HK-2 (cell line): ENCODE data around the gene UCP3.
A peak's percentile ranks its signal among the peaks of the same experiment; 100 is the strongest.

Source experiments
- DNase-seq: peaks from one replicate; pipeline ENCODE4 v3.0.0-alpha.2; 2018; ENCODE audit not compliant: unreplicated experiment

The UCP3 gene, protein sequence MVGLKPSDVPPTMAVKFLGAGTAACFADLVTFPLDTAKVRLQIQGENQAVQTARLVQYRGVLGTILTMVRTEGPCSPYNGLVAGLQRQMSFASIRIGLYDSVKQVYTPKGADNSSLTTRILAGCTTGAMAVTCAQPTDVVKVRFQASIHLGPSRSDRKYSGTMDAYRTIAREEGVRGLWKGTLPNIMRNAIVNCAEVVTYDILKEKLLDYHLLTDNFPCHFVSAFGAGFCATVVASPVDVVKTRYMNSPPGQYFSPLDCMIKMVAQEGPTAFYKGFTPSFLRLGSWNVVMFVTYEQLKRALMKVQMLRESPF

DNA sequence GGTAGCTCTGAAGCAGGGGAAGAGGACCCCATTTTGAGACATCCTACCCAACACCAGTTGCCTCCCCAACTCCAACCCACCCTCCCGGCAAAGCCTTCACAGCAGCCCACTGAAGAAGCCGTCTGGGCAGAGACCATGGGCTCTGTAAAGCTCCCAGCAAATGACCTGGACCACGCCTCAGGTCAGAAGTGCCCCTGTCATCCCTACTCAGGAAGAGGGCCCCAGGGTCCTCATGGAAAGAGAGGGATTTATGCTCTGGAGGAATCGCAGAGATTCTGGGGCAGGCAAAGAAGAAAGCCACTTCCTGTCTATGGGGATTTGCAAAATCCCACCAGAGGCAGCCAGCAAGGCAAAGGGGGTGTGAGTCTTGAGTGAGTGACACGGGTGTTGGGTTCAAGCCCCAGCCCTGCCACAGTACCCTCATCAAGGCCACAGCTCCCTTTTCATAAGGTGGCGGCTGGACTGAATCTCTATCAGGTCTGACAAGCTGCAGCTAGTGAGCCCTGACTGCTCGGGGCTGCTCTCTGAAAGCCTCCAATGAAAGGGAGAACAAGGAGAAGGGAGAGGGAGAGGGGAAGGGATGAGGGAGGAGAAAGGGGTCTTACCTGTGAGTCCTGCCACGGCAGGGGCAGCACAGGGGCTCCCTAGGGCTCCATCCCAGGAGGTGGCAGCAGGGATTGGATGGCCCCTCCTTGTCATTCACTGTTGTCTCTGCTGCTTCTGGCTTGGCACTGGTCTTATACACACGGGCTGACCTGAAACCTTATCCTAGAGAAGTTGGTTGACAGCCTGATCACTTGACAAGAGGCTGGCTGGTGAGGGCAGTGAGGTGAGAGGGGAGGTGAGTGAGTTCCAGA is at the start of gene UCP3:
TSS of gene UCP3 (minus strand) at position 713 of the 857 bp plus-strand sequence. CDS start 2,043 bp downstream, outside the sequence.
- DNase-seq: no peak

DNA sequence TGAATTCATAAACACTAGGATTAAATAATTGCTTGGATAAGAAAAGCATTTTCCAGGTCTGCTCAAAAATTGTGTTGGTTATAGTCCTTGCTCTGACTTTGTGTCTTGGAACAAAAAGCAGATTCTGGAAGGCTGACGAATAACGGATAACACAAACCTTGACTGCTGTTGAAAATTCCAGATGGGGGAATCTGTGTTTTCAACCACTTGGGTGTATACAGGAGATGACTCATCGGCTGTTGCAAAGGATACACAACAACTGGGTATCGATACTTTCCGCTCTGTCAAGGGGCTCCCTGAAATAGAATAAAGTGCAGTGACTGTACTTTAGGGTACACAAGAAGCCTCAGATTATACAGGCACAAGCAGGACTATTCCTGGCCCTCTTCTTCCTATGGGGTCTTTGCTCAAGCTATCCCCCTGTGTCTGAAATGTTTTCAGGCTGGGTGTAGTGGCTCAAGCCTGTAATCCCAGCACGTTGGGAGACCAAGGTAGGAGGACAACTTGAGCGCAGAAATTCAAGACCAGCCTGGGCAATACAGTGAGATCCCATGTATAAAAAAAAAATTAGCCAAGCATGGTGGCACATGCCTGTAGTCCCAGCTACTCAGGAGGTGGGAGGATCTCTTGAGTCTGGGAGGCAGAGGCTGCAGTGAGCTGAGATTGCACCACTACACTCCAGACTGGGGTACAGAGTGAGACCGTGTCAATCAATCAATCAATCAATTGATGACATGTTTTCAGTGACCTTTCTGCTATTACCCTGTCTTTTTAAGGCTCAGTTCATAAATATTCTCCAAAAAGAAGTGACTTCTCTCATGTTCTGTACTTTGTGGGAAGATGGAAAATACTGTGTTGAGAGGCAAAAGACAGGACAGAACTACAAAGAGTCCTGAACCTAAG is 48.6 kb upstream of the UCP3 start:
- DNase-seq: no peak

DNA sequence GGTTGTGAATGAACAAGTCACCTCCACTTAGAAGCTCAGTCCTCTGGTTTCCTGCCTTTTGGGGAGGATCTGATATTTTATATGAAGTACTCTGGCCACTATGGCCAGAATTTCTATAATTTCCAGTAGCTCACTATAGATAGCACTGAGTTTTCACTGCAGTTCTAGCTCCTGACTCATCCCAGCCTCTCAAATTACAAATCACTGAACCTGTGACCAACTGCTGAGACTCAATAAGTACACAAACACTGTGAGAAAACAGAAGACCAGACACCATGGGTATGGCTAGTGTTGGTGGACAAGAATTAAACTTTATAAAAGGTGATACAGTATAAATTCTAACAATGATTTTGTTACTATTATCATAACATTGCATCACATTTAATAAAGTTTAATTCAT is 47.1 kb upstream of the UCP3 start:
- no peak for DNase-seq

DNA sequence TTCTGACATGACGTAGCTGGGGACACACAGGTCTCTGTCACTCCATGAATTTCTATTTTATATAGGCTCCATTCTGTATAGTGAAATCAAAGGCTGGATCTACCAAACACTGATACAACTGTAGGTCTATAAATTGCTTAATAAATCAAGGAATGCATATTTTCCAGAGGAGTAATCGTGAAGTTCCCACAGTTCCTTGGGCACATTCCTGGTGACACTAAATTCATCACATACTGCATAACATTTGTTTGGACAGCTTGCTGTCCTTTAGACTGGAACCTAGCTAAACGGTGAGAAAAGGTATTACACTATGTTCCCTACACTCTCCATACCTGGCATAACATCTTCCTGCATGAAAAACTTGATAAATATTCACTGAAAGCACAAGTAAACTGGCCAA is 41.6 kb upstream of the UCP3 start:
- DNase-seq: no peak

DNA sequence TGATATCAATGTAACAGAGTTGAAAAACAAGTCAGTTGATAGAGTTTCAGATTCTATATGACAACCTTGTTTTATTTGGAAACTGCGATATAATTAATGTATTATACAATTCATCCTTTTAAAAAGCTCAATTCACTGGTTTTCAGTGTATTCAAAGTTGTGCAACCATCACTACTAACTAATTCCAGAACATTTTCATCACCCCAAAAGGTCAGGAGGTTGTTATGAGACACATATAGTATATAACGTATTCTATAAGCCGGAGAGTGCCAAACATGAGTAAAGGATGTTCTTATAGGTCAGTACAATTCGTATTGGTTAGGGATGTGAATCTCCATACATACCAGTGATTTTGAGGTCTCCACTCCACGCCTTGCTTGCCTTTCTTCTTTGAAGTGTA is 40.1 kb upstream of the UCP3 start:
- no peak for DNase-seq

DNA sequence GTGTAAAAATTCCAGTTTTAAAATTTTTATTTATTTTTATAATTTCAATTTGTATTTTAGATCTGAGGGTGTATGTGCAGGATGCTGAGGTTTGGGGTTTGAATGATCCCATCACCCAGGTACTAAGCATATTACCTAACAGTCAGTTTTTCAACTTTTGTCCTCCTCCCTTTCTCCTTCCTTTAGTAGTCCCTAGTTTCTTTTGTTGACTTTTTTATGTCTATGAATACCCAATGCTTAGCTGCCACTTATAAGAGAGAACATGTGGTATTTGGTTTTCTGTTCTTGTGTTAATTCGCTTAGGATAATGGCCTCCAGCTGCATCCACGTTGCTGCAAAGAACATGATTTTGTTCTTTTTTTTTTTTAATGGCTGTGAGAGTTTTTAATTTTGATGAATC is 35.7 kb upstream of the UCP3 start:
- DNase-seq: no peak

DNA sequence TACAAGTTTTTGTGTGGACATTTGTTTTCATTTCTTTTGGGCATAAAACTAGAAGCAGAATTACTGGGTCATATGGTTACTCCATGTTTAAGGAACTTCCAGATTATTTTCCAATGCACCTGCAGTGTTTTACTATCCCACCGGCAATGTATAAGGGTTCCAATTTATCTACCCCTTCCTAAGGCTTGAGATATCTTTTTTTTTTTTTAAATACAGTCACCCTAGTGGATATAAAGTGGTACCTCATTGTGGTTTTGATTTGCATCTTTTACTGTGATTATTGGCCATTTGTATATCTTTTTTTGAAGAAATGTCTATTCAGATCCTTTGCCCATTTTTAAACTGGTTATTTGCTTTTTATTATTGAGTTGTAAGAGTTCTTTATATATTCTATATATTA is 34.6 kb upstream of the UCP3 start:
- no peak for DNase-seq

DNA sequence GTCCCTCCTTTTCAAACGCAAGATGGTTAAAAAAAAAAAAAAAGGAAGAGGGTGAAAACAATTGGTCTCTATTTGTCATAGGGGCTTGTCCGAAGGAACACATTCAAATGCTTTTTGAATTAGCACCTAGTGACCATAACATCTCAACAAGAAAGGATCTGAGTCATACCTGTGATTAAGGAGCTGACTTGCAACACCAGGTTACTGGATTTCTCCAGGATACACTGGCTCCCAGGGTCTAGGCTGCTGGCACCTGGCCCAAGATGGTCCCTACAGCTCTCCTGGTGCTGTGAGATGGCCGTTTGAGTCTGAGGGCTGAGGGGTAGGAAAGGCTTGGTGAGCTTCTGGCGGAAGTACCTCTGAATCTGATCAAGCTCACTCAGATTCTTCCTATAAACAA is 28.4 kb upstream of the UCP3 start:
- no peak for DNase-seq

DNA sequence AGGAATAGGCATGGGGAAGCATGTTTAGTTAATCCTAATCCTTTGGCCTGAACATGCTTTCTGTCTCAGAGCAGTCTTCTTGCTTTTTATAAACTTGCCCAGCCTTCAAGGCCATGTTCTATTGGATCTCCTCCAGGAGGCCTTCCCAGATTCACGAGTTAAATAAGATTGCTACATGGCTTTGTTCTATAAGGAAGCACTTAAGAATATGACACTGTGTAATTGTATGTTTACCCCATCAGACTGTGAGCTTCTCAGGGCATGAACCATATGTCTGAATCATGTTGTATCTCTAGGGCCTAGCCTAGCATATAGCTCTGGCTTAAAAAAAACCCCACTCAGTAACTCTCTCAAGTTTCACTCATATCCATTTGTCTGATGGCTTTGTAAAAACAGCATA is 26.4 kb upstream of the UCP3 start:
- no peak for DNase-seq

DNA sequence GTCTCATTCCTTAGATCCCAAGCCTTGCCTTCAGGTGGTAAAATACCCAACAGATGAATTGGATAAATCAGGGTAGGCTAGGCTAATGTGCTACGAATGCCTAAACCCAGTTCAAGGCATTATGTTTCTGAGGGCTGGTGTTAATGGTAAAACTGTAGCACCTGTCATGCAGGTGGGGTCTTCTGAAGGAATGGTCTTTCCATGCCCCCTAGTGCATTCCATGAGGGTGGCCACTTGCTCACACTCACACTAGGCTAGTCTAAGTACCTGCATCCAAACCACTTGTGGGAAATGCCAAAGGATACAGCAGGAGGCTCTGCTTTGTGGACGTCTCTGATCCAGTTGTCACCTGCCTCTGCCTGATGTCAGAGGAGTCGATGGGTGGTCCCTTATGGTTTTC is 24.2 kb upstream of the UCP3 start:
- no peak for DNase-seq

DNA sequence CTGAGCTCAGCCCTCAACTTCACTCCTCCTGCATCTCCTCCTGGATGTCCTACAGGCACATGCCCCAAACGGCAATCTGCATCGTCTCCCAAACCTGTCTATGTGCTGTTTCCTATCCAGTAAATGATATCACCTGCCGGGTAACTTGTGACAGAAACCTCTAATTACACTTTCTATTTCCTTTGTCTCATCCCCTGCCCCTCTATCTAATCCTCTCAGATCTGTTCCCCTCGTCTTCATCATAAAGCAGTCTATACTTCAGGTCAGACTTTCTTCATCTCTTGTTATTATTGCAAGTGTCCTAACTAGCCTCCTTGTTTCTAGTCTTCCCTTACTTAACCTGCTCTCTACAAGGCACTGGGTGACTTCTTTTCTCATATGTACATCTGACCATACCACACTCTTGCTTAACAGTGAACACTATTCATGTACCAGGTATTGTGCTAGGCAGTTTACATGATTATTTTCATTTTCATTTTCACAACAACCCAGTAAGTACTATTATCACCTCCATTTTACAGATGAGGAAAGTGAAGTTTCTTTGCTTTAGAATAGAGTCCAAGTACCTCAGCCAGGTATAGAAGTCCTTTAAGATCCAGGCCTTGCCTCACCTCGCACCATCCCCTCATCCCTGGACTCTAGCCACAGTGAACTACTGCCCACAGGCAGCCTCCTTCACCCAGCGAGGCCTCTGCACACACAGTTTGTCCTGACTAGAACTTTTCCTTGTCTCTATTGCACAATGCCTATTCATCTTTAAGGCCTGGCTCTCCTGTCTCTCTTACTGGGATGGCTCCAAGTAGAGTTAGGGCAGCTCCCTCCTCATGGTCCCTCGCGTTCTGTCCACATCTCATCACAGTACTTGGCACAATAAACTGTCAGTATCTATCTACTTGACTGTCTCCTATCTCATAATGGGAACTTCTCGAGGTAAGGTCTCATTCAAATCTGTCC is 22.1 kb upstream of the UCP3 start:
- no peak for DNase-seq

DNA sequence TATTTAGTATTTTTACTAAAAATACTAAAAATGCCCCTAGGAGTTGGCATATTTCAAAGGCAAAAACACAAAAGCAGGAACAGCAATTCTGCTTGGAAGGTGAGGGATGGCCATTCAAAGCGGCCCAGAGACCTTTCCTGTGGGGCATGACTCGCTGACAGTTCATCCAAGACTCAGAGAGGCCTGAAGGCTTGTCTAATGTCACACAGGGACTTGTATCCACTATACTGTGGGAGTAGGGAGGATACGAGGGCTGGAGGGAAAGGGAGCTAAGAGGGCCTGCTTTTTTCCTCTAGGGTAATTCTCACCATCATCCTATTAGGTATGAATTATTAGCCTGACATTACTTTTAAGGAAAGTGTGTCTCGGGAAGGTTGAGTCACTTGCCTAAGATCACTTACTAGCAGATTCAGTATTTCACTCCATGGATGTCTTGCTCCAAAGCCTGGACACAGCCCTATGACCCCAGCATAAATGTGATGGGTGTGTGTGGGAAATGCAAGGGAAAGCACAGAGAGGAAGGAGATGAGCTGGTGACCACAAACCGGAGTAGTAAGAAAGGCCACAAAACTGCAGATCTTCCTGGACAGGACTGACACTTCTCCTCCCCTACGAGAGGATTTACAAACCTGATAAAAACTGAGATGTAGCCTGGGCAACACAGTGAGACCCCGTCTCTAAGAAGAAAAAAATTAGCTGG is 16.7 kb upstream of the UCP3 start:
- DNase-seq: peak; percentile 38

DNA sequence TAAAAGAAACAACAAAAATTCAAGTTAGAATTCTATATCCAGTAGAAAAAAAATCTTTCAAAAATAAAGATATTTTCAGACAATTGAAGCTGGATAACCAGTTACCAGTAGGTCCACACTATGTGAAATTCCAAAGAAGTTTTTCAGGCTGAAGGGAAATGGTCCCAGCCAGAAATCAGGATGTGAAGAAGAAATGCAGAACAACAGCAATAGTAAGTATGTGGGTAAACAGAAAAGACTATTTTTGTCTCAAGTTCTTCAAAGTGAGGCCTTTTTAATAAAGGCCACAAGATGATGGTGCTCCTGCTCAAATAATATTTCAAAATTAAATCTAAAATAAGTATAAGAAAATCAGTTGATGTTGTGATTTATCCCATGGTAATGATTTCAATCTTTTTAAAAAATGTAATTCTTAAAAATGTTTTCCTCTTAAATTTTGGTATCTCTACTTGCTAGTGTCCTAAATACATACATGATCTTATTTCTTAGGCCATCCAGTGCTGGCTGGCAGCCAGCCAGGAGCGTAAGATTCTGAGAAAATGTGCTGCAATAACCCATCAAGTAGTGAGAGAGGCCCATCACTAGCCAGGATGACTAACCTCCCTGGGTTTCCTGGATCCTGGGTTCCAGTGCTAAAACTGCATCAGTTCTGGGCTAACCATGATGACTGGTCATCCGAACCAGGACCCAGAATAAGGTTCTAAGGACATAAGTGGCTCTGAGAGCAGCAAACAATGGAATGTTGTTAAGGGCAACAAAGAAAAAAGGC is 15.6 kb upstream of the UCP3 start:
- peak; percentile 19 for DNase-seq

DNA sequence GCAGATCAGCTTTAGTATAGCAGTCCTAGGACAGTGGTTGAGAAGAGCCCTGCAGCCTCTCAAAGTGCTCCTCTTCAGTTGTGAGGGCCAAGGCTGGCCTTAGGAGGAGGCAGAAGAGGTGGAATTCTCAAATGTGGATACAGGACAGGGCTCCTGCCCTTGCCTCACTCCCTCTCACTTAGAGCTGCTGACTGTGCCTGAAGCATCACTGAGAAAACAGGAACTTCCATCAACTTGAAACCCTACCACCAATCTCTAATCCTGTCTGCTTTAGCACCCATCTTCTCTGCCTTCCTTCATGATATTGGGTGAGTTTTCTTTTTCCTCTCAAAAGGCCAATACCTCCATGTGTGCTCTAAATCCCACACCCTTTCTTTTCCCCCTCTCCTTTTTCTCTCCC is 14.4 kb upstream of the UCP3 start:
- DNase-seq: no peak

DNA sequence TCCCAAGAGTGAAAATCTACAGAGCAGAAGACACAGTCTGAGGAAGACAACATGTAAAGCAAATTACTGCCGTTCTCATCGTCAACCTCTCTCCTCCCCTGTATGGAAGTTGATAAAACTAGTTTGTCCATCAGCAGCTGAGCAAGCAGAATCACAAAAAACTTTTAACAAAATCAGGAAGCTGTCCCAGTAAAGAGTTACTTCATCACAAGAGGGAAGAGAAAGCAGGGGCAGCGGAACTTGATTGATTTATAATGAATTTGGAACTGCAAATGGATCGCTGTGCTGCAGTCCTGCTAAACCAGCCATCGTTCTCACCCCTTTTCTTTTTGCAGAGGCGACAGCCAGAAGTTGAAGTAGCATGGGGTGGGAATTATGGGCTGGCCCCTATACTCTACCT is 13.7 kb upstream of the UCP3 start:
- no peak for DNase-seq

DNA sequence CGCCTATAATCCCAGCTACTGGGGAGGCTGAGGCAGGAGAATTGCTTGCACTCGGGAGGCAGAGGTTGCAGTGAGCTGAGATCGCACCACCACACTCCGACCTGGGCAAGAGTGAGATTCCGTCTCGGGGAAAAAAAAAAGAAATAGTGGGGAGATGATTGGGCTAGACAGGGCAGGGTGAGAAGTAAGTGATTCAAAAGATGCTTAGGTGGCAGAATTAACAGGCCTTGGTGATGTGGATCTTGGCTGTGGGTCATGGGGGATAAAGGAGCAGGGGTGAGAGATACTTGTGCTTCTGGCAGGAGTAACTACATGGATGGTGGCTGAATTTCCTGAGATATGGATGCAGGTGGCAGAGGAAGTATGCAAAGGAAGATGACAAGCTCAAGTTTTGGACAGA is 13.1 kb upstream of the UCP3 start:
- no peak for DNase-seq

DNA sequence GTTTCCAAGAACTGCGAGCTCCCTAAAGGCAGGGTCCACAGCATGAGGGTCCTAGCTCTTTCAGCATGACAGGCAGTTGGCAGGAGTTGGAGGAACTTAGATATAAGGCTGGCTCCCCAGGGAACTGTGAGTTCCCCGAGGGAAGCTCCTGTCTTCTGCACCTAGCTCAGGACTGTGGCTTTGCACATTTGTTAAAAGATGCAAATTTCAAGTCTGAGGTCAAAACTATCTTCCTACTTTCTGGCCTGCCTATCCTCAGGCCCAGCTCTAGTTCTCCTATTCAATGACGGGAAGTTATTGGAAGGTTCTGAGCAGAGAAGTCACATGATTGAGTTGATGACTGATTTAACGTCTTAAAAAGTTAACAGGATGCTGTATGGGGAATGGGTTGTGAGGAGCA is 11.7 kb upstream of the UCP3 start:
- DNase-seq: no peak

DNA sequence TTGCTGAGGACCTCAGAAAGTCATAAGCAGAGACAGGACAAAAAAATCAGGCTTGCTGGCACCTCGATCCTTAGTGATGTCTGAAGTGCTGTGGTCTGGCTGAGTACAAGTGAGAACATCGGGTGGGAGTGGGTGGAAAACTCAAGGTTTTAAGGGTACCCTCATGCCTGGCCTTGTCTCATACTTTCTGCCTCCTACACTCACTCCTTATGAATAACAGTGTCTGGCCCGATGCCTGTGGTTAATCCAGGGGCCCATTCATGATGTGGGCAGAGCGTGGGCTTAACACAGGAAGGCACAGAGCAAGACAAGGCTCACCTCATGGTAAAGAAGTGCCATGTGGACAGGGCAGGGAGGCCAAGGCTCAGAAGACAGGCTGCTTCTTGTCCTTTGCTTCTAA is 11.0 kb upstream of the UCP3 start:
- no peak for DNase-seq

DNA sequence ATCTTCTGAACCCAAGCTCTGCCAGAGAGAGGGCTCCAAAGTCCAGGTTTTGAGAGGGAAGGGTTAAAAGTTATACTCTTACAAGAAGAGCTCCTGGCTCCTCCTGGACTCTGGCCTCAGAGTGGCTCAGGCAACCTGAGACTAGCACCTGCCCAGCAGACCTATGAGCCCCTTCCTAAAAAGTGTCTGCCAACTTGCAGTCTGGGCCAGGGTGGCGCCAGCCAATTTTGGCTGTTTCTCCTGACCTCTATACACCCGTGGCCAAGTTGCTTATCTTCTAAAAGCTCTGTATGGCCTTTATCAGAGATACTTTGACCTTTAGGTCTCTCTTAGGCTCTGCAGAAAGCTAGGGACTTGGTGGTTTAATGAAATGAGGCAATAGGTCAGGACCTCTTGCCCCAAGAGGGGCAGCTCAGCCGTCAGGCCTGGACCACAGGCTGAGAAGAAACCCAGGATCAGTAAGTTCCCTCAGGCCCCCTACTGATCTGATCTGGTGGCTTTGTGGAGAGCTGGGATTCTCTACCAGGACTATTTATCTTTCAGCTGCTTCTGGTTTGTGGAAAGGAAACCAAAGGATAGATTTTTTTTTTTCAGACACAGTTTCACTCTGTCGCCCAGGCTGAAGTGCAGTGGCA is 10.3 kb upstream of the UCP3 start:
- DNase-seq: no peak
